HG03342 (cell line): ENCODE measurements around the gene CD200R1L.

ENCODE experiments used
- ATAC-seq: cut with Tn5 transposase; IDR thresholded peaks from one replicate; pipeline ENCODE4 v1.9.1; 2021; ENCODE audit warnings: mild to moderate bottlenecking, moderate library complexity; ENCODE audit not compliant: unreplicated experiment

The CD200R1L gene

DNA sequence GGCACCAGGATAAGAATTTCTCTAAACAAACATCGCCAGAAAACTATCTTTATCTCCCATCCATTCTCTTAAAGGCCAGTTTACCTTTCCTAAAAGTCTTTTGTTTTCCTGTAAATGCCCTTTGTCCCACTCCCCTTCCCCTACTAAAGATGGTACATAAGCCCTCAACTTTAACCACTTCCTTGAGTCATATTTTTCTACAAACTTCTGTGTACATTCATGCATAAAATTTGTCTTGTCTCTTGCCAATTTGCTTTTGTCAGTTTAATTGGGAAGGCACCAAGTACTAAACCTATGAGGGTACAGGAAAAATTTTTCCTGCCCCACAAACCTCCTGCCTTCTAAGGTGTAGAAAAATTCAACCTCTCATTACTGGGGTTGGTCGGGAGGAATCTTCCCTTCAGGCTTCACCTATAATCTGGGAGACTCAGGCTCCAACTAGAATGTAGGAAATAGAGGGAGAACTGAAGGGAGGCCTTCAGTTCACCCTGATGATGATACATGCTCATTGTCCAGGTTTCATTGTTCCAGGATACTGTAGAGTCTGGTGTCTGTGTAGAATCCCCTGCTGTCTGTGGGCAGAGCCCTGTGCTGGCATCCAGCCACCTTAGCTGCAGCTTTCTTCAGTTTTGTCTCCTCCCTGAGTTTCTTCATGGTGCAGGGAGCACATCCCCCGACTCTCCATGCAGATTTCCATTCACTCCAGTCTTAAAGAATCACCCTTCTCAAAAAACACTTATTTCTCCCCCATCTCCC, 53.2 kb downstream of the CD200R1L start:
- no peak for ATAC-seq

DNA sequence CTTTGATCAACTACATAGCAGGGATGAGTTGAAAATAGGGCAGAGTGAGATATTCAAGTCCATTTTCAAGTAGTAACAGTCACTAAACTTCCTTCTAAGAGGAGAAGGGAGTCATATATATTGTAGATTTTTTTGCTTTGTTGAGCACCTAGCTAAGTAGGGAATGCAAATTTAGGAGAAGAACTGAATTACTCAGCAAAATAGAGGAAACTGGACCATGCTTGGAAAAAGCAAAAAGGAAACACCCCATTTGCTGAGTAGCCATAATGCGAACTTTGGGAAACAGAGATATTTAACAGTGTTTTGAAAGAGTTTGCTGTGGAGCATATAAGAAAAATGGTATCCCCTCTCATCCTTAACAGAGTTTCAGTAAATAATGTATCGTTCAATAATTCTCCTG, 54.9 kb downstream of the CD200R1L start:
- no peak for ATAC-seq

DNA sequence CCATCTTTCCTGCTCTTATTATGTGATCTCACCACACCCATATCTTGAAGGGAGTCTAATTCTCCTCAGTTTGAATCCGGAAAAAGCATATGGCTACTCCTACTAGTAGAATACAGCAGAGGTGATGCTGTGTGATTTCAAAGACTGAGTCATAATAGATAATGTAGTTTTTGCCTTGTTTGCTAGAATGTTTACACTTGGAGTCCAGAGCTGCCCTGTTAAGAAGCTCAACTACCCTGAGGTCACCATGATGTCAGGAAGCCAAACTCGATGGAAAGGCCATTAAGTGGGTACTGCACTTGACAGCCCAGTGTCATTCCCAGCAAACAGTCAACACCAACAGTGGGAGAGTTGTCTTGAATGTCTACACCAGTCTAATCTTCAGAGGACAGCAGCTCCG, 56.9 kb downstream of the CD200R1L start:
- ATAC-seq, result no peak

DNA sequence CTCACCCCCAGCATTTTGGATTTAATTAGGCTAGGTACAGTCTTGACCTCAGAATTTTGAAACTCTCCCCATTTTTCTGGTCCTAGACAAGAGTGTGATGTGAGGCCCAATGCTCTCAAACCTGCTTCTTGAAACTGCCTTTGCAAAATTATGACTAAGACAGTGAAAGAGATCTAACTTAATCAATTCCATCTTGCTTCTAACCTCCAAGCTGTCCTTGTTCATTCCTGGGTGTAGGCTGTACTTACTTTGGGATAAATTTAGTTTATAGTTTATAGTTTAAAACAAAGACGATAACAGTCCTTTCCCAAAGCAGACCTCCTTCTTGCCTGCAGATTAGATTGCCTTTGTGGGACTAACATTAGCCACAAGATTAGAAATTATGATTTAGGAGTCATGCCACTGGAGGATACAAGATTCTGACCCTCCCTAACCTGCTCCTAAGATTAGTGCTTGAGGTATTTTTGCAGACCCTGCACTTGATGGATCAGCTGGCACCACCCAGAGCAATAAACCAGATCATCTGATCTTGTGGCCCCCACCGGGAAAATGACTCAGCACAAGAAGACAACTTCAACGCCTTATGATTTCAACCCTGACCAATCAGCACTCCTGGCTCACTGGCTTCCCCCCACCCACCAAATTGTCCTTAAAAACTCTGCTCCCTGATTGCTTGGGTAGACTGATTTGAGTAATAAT, 59.6 kb downstream of the CD200R1L start:
- ATAC-seq, result no peak

DNA sequence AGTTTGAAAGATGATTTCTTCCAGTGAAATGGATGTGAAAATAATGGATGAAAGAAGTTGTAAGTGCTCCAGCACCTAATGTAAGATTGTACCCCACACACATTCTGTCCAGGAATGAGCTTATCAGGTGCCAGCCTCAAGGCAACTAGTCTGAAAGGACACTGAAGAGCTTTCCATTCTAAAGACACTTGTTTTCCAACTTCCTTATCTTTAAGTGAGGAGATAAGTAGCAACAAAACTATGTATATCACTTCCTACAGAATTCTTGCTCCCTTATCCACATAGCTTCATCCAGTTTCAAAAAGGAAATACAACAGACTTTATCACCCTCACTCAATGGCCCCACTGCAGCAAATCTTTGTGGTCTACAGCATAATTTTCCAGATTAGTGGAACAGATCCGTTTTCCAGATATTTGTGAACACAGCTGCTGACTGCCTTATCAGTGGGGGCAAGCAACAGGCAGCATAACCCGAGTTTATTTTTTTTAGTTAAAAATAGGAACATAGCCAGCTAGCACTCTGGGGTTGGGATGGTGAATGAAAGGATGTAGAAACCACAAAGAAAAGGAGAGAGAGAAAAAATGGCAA, 60.6 kb downstream of the CD200R1L start:
- no peak for ATAC-seq

DNA sequence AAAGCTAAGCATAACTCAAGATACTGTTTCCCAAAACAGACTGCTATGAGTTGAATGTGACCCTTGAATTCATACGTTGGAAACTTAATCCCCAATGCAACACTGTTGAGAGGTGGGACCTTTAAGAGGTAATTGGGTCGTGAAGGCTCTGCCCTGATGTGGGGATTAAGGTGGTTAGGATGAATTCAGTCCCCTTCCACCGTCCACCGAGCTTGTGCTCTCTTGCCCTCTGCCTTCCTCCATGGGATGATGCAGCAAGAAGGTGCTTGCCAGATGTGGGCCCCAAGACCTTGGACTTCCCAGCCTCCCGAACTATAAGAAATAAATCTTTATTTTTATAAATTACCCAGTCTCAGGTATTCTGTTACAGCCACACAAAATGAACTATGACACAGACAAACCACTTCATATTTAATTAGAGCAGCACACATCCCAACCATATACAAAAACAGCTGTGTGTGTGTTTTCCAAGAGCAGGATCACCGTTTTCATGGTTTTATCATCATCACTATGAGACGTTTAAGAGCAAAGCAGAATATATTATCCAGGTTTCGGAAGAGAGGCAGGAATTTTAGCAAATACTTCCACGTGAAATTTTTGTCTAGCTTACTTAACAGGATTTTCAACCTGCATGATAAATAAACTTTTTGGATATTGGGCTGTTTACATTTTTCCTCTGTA, 61.2 kb downstream of the CD200R1L start:
- ATAC-seq, result no peak

DNA sequence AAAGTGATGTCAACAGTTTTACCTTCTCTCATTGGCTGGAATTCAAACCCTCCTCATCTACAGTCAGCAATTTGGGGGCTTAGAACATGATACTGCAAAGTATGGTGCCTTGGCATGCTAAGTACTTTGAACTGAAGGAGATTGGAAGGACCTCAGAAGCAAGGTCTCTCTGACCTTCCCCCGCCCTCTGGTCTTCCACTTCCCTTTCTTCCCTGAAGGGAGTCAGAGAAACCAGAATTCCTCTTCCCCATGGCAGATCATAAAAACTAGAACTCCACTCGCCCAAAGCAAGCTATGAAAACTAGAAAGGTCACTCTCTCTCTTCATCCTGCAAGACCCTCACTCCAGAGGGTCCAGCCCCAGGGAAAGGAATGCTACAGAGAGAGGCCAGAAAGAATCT, 64.2 kb downstream of the CD200R1L start:
- ATAC-seq, result no peak

DNA sequence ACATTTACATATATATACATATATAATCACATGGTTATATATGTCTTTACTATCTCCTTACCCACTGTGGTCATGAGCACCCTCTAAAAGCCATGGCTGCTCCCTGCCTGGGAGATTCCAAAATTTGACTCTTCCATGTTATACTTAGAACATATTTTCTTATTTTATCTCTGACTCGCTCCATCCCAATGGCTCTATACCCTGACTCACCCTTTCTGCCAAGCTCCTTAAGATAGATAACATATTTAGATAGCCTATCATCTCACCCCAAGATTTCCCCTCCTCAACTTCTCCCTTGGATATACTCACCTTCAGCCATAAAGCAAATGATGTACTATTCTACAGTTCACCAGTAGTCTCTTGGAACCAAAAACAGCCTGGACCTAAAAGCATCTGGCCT, 65.1 kb downstream of the CD200R1L start:
- ATAC-seq, result no peak

DNA sequence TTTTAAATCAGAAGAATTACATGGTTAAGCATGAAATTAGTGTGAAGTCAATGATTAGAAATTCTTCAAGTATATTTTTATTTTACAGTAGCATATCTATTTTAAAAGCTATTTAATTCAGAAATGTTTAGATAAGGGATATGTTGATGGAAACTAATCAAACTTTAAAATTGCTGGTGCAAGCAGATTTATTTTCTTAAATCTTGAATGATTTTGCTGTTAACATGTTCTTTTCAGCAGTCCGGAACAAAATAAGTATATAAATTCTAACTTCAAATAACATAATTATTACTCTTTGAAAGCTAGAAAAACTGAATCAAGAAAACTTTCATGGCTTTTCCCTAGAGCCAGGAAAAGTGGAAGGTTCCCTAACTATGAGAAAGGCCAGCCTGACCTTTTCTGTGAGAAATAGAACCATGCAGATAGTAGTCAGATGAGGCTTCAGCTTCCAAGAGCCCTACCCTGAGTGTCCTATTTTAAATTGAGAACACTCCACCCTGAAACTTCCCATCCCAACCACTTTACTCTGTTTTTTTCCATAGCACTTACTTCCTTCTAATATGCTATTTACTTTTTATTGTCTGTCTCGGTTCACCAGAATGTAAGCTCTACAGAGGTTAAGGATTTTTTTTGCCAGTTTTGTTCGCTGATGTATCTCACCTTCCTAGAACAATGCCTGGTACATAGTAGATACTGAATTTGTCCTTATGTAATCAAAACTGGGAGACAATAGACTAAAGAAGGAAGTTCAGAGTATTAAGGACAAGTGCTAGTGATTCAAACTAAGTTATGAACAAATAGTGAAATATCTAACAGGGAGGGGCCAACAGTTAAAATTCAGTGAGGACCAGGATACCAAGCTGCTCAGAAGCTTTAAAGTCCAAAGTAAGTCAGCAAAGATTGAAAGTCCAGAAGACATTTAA, 66.8 kb downstream of the CD200R1L start:
- ATAC-seq, result no peak

DNA sequence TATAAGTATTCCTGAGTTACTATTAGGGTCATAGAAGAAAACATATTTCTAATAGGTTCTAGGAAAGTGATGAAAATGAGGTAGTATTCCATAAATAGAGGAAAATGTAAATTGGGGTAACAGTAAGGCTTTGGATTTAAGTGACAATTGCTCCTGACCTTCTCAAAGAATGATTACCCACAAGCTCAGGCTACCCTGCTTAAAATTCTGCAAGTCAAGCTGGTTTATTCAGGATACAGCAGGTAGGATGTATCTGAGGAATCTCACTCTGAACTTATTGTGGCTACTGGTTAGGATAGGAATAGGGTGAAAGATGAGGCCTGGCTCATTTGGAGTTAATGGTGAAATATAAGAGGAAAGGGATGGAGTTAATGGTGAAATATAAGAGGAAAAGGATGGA, 67.7 kb downstream of the CD200R1L start:
- no peak for ATAC-seq

DNA sequence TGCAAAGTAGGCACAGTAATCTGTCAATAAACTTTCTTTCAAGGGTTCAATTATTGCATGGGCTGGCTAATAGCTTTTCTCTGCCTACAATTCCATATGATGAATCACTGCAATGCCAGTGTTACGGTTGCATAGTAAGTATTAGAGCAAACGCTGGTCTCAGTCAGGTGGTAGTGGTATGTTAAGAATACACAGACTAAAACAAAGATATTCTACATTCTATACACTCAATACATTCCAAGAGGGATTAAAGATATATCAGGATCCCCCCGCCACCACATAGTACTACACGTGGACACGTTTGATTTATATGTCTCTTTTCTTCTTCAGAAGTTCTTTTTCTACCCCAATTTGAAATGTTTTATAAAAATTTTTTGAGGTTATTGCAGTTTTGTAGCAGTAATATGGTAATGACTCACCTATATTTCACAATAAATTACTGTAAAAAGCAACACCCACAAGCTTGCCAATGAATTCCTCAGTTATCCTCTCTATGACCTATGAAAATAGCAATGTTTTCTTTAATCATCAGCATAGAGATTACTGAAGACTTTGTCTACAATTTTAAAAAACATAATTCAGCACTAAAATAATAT, 68.2 kb downstream of the CD200R1L start:
- no peak for ATAC-seq

DNA sequence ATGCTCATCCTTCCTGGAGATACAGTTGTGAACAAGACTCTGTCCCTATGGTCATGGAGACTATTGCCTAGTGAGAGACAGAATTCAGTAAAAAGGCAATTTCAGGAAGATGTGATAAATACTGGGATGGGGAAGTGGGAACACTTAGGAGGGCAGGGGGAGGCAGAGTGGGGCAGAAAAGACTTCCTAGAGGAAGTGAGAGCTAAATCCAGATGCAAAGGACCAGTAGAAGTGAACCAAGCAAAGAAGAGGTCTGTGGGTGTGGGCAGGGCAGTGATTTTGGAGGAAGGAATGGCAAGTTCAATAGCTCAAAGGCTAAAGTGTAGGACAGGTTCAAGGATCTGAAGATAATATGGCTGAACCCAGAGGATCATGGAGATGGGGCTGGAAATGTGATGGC, 68.9 kb downstream of the CD200R1L start:
- no peak for ATAC-seq

DNA sequence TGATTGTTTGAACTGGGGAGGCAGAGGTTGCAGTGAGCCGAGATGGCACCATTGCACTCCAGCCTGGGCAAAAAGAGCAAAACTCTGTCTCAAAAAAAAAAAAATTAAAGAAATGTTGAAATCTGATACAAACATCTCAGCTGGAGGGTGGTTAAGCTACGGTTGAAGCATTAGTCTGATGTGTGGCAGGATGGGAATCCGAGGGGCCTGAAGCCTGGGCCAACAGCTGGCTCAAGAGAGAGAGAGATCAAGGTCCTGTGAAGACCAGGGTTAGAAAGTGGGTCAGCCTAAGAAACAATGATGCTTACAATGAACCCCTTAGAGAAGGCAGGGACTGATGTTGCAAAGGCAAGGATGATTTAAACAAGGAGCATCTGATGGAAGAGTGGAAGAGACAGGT, 69.8 kb downstream of the CD200R1L start:
- no peak for ATAC-seq

DNA sequence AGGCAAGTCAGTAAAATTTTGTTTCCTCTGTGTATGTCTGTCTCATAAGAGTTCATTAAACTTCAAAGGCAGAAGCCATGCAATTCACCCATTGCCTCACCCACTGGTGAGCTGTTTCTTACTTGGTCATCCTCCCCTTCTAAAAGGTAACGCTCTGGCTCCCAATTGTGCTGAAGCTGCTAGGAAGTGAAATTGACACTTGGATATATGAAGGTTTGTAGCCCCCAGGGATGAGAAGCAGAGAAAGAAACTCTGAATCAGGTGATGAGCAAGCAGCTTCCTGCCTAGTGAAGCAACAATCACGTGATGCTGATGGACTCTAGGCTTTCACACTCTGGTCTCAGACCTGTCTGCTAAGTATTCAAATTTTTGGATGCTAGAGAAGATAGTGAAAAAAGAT, 70.7 kb downstream of the CD200R1L start:
- ATAC-seq, result no peak

DNA sequence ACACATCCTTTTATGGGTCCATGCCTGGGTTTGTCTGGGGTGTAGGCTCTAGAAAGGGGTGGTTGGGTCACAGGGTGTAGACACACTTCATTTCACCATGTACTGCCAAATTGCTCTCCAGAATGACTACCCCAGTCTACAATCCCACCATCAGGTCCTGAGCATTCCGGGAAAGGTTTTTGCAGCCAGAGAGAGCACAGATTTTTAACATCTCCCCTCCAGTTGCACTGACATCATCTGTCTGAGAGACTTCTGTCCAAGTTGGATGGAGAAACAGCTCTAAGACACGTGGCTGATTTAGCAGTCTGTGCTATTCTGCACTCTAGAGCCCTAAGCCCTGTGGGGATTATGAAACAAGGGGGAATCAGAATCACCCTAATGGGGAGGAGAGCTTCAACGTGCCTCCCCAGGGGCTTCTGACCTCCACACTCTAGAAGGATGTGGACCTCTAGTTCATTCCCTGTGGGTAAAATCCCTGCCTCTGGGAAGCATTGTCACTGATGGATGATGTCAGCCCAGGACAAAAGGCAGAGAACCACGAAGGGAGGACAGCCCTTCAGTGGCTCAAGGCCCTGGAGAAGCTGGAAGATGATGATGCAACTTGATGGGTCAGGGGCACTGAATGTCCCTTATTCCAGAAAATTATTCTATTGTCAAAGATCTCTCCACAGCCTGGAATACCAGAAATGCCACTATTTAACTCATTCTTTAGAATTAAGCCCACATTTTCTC, 71.5 kb downstream of the CD200R1L start:
- no peak for ATAC-seq

DNA sequence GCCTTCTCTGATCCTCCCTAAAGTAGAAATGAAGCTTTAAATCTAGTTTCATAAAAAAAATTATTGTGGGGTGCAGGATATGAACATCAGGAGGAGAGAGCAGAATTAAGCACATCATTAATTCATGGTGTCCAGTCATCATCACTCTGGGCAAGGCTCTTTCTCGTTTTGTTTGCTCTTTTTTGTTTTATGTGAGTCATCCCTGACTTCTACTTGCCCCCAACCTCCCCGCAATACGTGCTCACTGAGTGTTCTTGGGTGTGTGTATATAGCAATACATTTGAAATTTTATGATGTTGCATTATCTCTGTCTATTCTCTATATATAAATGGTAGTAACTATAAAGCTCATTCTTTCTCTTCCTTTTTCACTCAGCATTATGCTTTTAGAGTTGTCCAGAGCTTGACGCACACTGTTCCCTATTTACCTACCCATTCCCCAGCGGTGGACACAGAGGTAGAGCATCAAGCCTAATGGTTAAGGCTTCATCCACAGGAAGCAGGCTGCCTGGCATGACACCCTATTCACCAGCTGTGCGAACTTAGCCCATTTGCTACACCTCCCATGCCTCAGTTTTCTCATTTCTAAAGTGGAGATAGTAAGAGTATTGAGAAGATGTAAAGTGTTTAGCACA, 72.3 kb downstream of the CD200R1L start:
- no peak for ATAC-seq

DNA sequence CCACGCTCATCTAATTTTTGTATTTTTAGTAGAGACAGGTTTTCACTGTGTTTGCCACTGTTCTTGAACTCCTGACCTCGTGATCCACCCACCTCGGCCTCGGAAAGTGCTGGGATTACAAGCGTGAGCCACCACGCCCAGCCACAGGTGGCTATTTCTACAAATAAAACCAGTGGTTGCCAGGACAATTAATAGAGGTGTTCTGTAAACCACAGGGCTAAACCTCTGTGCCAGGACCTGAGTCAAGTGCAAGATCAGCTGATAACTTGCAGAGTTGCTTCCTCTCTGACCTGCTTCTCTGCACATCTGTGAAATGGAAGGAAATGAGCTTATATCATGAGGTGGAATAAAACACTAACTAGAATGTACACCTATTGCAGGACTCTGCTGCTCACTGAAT, 72.8 kb downstream of the CD200R1L start:
- peak; percentile 36 for ATAC-seq

DNA sequence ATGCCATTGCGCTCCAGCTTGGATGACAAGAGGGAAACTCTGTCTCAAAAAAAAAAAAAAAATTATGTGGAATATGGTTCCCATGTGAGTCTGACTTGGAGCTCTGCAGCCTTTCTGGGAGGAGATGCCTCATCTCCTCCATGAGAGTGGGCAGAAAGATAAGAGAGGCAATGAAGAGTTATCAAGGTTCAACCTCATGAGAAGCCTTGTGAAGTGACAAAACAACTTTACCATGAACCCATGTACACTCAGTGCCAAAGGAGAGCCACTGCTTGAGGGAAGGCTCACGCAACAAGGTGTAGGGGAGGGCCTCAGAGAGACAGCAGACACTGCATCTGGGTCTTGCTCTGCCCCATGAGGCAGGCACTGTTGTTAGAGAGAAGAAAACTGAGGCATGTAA, 75.7 kb downstream of the CD200R1L start:
- no peak for ATAC-seq

DNA sequence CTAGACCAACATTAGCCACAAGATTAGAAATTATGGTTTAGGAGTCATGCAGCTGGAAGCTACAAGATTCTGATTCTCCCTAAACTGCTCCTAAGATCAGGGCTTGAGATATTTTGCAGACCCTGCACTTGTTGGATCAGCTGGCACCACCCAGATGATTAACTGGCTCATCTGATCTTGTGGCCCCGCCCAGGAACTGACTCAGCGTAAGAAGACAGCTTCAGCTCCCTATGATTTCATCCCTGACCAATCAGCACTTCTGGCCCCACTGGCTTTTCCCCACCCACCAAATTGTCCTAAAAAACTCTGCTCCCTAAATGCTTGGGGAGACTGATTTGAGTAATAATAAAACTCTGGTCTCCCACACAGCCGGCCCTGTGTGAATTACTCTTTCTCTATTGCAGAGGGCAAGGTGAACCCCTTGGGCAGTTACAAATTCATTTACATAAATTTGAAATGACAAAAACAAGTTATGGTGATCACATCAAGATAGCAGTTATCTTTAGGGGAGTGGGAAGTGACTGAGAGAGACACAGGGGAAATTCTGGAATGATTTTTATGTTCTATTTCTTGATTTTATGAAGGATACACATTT, 76.5 kb downstream of the CD200R1L start:
- ATAC-seq, result no peak
